GM18517 (cell line): Measurements from ENCODE around the gene ZNF574.

Experiments
- ATAC-seq: cut with Tn5 transposase; IDR thresholded peaks from one replicate; pipeline ENCODE4 v1.9.1; 2021; ENCODE audit warnings: mild to moderate bottlenecking, moderate library complexity; ENCODE audit not compliant: unreplicated experiment

Gene ZNF574

DNA sequence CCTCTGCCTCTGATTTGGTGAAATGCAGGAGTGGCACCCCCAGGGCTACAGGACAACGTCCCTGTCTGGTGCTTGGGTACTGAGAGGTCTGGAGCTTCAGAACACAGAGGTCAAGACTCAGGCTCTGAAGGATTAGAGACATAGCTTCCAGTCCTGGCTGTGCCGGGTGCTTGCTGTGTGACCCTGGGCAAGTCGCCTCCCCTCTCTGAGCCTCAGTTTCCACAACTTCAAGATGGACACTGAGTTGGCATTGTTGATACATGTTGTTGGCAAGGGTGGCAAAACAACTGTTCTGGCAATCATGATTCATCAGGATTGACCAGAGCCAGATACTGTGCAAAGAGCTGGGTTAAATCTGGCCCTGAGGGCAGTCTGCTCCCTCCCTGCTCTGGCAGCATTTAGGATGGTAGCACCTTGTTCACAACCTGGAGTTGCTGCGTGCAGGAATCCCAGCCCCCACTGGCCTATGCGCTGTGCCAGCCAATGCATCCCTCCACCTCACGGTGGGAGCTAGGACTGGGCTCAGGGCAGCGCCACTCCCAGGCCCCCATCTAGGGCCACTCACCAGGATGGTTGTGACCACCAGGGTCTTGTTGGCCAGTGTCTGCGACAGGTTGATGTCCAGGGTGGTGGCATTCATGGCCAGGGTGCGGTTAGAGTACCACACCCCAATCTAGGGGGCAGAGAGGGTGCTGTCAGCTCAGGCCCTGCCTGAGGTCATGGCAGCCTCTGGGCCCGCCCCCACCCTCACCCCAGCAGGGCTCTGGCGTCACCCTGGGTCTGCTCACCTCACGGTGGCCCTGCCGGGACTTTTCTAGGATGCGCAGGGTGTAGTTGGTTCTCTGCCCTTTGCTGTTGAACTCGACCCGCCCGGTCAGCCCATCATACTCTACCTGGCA, 22.7 kb upstream of the ZNF574 start:
- no peak for ATAC-seq

GRCh38 chr19:42054205-42054604, 21.8 kb upstream of the ZNF574 start:
- no peak for ATAC-seq

- ATAC-seq, result no peak
These were observed 18.1 kb upstream of the ZNF574 start for GRCh38 chr19:42057846-42058245.

DNA sequence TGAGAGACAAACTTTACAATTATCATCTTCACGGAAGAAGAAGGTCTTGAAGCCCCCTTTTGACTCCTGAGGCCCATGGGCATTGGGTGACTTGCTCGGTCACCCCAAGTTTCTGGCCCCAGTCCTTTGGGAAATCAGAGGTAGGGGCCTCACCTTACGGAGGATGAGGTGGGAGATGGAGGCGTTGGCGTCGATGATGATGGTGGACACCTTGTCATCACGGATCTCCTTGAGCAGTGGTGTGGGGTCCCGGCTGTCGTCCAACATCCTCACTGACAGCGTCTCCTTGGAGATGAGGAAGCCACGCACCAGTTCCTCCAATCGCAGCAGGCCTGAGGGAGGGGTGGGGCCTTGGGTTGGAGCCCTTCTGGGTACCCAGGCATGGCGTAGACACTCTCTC, 16.8 kb upstream of the ZNF574 start:
- ATAC-seq, result no peak

- no peak for ATAC-seq
These were observed 15.8 kb upstream of the ZNF574 start for GRCh38 chr19:42060117-42060516.

- ATAC-seq, result no peak
These were observed 13.6 kb upstream of the ZNF574 start for GRCh38 chr19:42062381-42062780.

- no peak for ATAC-seq
These were observed 11.5 kb upstream of the ZNF574 start for GRCh38 chr19:42064432-42064831.

DNA sequence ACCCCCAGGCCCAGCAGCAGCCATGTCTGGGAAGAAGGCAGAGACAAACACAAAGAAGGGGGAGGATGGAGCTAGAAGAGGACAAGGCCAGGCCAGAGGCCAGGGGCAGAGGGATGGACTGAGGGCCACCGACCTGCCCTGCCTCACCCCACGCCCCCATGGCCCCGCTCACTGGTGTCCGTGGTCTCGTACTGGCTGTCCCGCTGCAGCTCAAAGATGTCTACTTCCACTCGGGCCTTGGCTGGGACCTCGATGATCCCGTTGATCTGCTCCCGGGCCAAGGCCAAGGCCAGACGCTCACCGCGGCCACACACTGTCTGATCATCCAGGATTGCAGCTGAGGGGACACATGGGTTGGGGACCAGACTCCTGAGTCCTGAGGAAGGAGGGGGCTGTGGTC, 10.9 kb upstream of the ZNF574 start:
- no peak for ATAC-seq

DNA sequence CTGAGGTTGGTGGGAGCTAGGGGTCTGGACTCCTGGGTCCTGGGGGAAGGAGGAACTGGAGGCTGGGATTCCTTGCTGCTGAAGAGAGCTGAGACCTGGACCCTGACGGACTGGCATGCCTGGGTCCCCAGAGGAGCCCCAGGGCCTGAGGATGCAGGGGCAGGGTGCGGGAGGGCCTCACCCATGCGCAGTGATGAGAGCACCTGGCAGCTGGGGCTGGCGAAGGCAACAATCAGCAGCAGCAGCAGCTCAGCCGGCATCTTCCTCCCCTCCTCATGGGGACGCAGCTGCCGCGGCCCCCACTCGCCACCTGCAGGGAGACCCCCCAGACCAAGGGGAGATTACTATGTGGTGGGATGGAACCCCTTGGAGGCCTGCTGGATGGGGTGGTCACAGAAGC, 10.5 kb upstream of the ZNF574 start:
- ATAC-seq, result no peak

- no peak for ATAC-seq
These were observed 9.8 kb upstream of the ZNF574 start for GRCh38 chr19:42066075-42066754.

DNA sequence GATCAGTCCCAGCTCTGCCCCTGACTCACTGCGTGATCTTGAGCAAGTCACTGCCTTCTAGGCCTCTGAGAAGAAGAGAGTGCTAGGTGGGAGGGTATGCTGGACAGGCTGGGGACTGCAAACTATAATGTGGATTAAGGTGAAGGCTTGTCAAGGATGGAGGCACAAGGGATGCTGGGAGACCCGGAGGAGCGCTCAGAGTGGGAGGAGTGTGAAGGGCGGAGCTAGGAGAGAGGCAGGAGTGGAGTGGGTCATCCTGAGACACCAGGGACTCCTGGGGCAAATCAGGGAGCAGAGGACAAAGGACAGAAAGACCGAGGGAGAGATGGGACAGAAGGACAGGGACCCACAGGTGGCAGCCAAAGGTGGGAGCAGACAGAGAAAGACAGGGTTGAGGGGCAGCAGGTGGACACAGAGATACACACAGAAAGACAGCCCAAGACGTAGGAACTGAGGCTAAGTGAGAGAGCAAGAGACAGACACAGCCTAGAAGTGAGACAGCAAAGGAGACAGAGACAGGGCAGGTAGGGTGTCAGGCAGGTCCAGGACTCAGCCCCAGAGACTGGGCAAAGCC, 8.6 kb upstream of the ZNF574 start:
- no peak for ATAC-seq

DNA sequence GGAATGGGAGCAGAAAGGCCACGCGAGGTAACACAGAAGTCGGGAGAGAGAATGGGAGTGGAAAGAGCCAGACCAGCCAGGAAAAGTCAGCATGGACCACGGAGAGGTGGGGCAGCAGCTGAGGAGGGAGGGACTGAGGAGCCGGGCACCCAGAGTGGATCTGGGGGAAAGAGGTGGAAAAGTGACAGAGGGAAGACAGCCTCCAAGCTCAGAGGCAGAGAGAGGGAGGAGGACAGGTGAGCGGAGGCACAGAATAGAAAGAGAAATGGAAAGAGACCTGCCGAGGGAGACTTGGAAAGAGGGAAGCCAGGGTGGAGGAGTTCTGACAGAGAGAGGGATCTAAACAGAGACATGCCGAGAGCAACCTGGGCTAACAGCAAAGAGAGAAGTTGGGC, 7.6 kb upstream of the ZNF574 start:
- no peak for ATAC-seq

- no peak for ATAC-seq
These were observed 7.0 kb upstream of the ZNF574 start for GRCh38 chr19:42068756-42069571.

- no peak for ATAC-seq
These were observed 6.2 kb upstream of the ZNF574 start, which contains the start of gene GRIK5 for GRCh38 chr19:42069619-42070351. TSS of gene GRIK5 (minus strand) at chr19:42070206. CDS start at chr19:42065770, 4,436 bp downstream.

GRCh38 chr19:42071247-42071646, 4.7 kb upstream of the ZNF574 start:
- no peak for ATAC-seq

DNA sequence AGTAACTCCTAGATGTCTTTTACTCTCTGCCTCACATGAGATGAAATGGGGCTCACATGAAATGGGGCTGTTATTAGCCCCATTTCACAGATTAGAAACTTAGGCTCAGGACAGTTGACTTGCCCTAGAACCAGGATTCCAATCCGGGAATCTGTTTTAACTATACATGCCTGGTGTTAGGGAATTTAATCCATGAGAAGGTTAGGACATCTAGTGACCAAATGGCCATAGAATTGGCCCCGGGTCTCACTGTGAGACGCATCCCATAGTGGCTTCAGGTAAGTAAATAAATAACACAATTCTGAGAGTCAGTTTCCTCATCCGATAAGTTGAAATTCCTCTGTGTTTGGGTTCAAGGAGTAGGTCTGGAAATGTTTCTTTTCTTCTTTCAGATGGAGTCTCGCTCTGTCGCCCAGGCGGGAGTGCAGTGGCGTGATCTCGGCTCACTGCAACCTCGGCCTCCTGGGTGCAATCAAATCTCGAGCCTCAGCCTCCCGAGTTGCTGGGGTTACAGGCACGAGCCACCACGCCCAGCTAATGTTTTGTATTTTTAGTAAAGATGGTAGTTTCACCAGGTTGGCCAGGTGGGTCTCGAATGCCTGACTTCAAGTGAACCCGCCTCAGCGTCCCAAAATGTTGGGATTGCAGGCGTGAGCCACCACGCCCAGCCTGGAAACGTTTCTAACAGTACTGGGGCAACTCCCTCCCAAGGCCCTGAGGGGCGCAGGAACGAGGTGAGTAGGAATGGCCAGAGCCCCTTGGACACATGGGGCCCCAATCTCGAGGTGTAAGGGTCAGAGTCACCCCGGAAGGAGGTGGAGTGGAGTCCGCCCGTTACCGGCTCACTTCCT, 1.2 kb upstream of the ZNF574 start:
- no peak for ATAC-seq

DNA sequence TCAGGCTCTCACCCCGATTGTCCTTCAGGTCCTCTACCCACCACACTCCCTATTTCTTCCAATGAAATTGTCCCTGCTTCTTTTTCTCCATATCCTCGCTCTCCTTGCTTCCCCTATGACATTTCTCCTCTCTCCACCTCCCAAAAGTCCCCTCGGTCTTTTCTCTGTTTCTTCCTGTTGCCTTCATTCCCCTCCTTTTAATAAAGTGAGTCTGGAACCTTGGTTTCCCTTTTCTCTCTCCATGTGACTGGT, 676 bp upstream of the ZNF574 start:
- no peak for ATAC-seq

DNA sequence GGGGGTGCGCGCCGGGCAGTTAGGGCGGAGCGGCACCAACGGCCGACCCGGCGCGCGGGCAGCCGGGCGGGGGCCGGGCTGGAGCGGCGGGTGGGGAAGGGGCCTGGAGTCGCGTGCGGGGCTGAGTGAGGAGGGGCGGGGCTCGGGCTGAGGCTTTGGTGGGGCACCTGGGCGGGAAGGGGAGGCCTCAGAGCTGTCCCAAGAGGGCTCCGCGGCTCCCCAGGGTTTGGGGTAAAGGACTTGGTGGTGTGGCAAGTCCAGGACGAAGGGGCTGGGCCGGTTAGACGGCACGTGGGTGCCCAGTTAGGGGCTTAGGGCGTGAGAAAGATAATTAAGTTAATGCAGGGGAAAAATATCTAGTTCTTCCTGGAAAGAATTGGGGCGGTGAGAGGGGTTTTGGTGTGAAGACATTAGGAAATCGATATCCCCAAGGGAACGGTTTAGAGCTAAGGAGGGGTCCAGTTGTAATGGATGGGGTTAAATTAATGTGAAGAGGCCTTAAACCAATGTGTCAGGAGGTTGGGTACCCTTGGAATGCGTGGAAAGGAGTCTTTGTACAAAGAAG, 496 bp downstream of the ZNF574 start:
- no peak for ATAC-seq

- no peak for ATAC-seq
These were observed 2.1 kb downstream of the ZNF574 start for GRCh38 chr19:42078058-42078457.
